HEK293 (cell line): ENCODE data around the gene SPIRE1.

Experiments
- CTCF ChIA-PET: fragments of 350-600 bp; formaldehyde crosslinking; extraction: SDS; loops from one replicate; lab custom pipeline; 2021; ENCODE audit warnings: antibody characterized with exemption; lab: Yijun Ruan, JAX
- POLR2A ChIA-PET: fragments of 300-600 bp; formaldehyde crosslinking; extraction: SDS; loops from one replicate; lab custom pipeline; 2020; ENCODE audit warnings: antibody characterized with exemption, inconsistent platforms; lab: Yijun Ruan, JAX
- H3K27ac ChIP-seq: fragments of 200-500 bp; sonication (Bioruptor generic); 2 replicates; pipeline ENCODE4 v1.5.1; 2014; ENCODE audit warnings: low read depth, low read length, control low read depth, inconsistent platforms; ENCODE audit errors: extremely low read depth
- H3K36me3 ChIP-seq, 2 experiments: fragments of 200-500 bp in 1 of 2; sonication (Bioruptor generic) in 1 of 2; 1 replicate in 1 of 2; 2 replicates in 1 of 2; pipeline ENCODE4 v1.5.1; 2014 to 2017; ENCODE audit warnings: inconsistent platforms in 2 of 2, low read length in 2 of 2; ENCODE audit not compliant: control insufficient read depth in 2 of 2, insufficient read depth in 1 of 2
- H3K4me1 ChIP-seq: fragments of 200-500 bp; sonication (Bioruptor generic); 2 replicates; pipeline ENCODE4 v1.5.1; 2014; ENCODE audit warnings: mild to moderate bottlenecking, low read length, inconsistent platforms; ENCODE audit not compliant: control insufficient read depth, insufficient read depth
- H3K4me3 ChIP-seq: 2 replicates; pipeline ENCODE4 v1.5.1; 2011; ENCODE audit warnings: low read depth, mild to moderate bottlenecking, control low read depth, low read length, moderate library complexity
- H3K9me3 ChIP-seq: fragments of 200-500 bp; sonication (Bioruptor generic); 2 replicates; pipeline ENCODE4 v1.5.1; 2014; ENCODE audit warnings: low read depth, low read length, inconsistent platforms; ENCODE audit not compliant: control insufficient read depth, insufficient read depth
- BCL11A ChIP-seq: fragments of 450-650 bp; formaldehyde crosslinking; IDR thresholded peaks from 2 replicates; pipeline ENCODE4 v1.5.1; 2016; ENCODE audit warnings: low read depth, missing biosample characterization, missing genetic modification characterization
- GLIS1 ChIP-seq: fragments of 450-650 bp; formaldehyde crosslinking; IDR thresholded peaks from 2 replicates; pipeline ENCODE4 v1.5.1; 2016; ENCODE audit warnings: missing biosample characterization, missing genetic modification characterization
- GLIS2 ChIP-seq: fragments of 450-650 bp; formaldehyde crosslinking; IDR thresholded peaks from 2 replicates; pipeline ENCODE4 v1.5.1; 2016; ENCODE audit warnings: missing biosample characterization, missing genetic modification characterization
- KLF16 ChIP-seq: fragments of 450-650 bp; formaldehyde crosslinking; IDR thresholded peaks from 2 replicates; pipeline ENCODE4 v1.5.1; 2017; ENCODE audit warnings: missing biosample characterization, missing genetic modification characterization
- PRDM10 ChIP-seq: fragments of 450-650 bp; formaldehyde crosslinking; IDR thresholded peaks from 2 replicates; pipeline ENCODE4 v1.5.1; 2016; ENCODE audit warnings: missing biosample characterization, missing genetic modification characterization
- PRDM6 ChIP-seq: fragments of 450-650 bp; formaldehyde crosslinking; IDR thresholded peaks from 2 replicates; pipeline ENCODE4 v1.5.1; 2017; ENCODE audit warnings: missing biosample characterization, missing genetic modification characterization
- SP3 ChIP-seq: fragments of 450-650 bp; formaldehyde crosslinking; IDR thresholded peaks from 2 replicates; pipeline ENCODE4 v1.5.1; 2016; ENCODE audit warnings: missing biosample characterization, missing genetic modification characterization
- ZBTB44 ChIP-seq: fragments of 450-650 bp; IDR thresholded peaks from 2 replicates; pipeline ENCODE4 v1.5.1; 2018; ENCODE audit warnings: missing biosample characterization, mild to moderate bottlenecking, missing genetic modification characterization
- ZBTB48 ChIP-seq: fragments of 450-650 bp; formaldehyde crosslinking; IDR thresholded peaks from 2 replicates; pipeline ENCODE4 v1.5.1; 2016; ENCODE audit warnings: missing biosample characterization, missing genetic modification characterization
- ZBTB8A ChIP-seq: fragments of 450-650 bp; formaldehyde crosslinking; IDR thresholded peaks from 2 replicates; pipeline ENCODE4 v1.5.1; 2016; ENCODE audit warnings: missing biosample characterization, missing genetic modification characterization
- ZFHX2 ChIP-seq: fragments of 450-650 bp; formaldehyde crosslinking; conservative IDR thresholded peaks from 2 replicates; pipeline ENCODE4 v1.5.1; 2016; ENCODE audit warnings: missing biosample characterization, missing genetic modification characterization
- ZNF114 ChIP-seq: fragments of 450-650 bp; formaldehyde crosslinking; IDR thresholded peaks from 2 replicates; pipeline ENCODE4 v1.5.0; 2017; ENCODE audit warnings: missing biosample characterization, missing genetic modification characterization
- ZNF239 ChIP-seq: fragments of 450-650 bp; formaldehyde crosslinking; IDR thresholded peaks from 2 replicates; pipeline ENCODE4 v1.5.1; 2016; ENCODE audit warnings: missing biosample characterization, missing genetic modification characterization
- ZNF449 ChIP-seq: fragments of 450-650 bp; formaldehyde crosslinking; IDR thresholded peaks from 2 replicates; pipeline ENCODE4 v1.5.1; 2017; ENCODE audit warnings: missing biosample characterization, mild to moderate bottlenecking, missing genetic modification characterization, moderate library complexity
- ZNF473 ChIP-seq: fragments of 450-650 bp; formaldehyde crosslinking; IDR thresholded peaks from 2 replicates; pipeline ENCODE4 v1.5.1; 2017; ENCODE audit warnings: missing biosample characterization, missing genetic modification characterization
- ZNF692 ChIP-seq: fragments of 450-650 bp; formaldehyde crosslinking; IDR thresholded peaks from 2 replicates; pipeline ENCODE4 v1.5.1; 2016; ENCODE audit warnings: missing biosample characterization, missing genetic modification characterization
- ZNF792 ChIP-seq: fragments of 450-650 bp; formaldehyde crosslinking; IDR thresholded peaks from 2 replicates; pipeline ENCODE4 v1.5.1; 2016; ENCODE audit warnings: missing biosample characterization, missing genetic modification characterization
- TF ChIP-seq, protein P1 (sequence below): fragments of 450-650 bp; formaldehyde crosslinking; IDR thresholded peaks from 2 replicates; pipeline ENCODE4; 2016; ENCODE audit warnings: missing biosample characterization, missing genetic modification characterization
- TF ChIP-seq, protein P2 (sequence below): fragments of 450-650 bp; formaldehyde crosslinking; IDR thresholded peaks from 2 replicates; pipeline ENCODE4 v1.5.1; 2016; ENCODE audit warnings: missing biosample characterization, missing genetic modification characterization

The SPIRE1 gene

DNA sequence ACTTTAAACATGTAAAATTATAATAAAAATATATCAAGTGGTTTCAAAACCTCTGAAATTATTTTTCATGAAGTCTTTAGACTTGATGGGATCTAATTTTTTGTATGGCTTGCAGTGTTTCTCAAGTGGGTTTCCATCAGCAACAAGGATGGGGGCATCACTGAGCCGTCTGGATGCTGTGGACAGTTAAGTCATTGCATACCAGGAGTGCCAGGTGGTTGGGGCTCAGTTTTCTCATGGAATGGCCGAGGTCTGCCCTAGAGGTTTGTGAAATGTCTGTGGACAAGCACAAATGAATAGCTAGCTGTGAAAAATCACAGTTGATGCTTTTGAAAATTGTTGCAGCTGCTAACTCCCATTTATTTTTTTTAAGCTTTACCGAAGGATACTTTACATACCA lies 248.4 kb downstream of the SPIRE1 start:
- no peak overlapping the region for H3K4me3 ChIP-seq
- peak; percentile 43; the same call in 1 of the 2 replicates for TF ChIP-seq ZNF449 (tag by site-specific recombination)
- no peak for TF ChIP-seq BCL11A (tag by site-specific recombination)
- TF ChIP-seq, all 188 proteins: peak for 1
- H3K36me3 ChIP-seq: no peaks in the 10 kb centered on the region; a peak in 1 of 3 replicates
- no peaks in the 10 kb centered on the region for H3K9me3 ChIP-seq
- CTCF ChIA-PET: interaction anchor here (0.5 to 1.2 kb wide), 5 partner anchors 15 to 250 kb away, joined by 3 to 5 read pairs (median 3); no protein-coding TSS in a partner anchor
- H3K27ac ChIP-seq: 0 out of 2 replicates have a peak overlapping the region, but pooled peaks have one; percentile 0
- POLR2A ChIA-PET: interaction anchor here (1.3 kb wide), 1 partner anchor 32 kb away, joined by 6 read pairs; the partner anchor contains the start of gene AFG3L2
- H3K4me1 ChIP-seq: peaks cover 10% of the 10 kb centered on the region; the same call in 1 of the 2 replicates

DNA sequence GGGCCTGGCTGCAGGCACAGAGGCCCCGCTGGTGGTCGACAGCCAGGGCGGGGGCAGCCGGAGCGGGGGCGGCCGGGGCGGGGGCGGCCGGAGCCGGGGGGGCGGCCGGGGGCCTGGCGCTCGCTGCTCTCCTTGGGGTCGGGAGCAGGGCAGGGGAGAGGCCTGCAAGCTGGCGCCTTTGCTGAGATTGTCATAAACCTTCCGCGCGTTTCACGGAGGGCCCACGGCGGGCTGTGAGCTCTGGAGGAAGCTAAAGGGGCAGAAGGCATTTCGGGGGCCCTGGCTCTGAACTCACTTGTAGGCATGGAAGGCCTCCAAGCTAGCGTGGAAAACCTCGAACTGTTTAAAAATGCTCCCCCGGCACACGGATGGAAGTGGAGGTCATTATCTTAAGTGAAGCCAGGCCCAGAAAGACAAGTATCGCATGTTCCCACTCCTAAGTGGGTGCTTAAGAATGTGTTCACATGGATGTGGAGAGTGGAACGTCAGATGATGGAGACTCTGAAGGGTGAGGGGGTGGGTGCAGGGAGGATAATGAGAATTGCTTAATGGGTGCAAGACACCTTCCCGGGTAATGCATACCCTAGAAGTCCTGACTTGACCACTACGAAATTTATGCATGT lies 249.5 kb downstream of the SPIRE1 start:
- Histone ChIP-seq H3K9me3 (no peaks in the 10 kb centered on the region), H3K36me3 (no peaks in the 10 kb centered on the region; a peak in 1 of 3 replicates), H3K4me3 (peak overlapping the region; percentile 52), H3K4me1 (peaks cover 14% of the 10 kb centered on the region), H3K27ac (peak overlapping the region; percentile 94)
- ChIA-PET POLR2A (interaction anchor here (0.5 to 1.8 kb wide), 14 partner anchors 12 to 583 kb away, joined by 3 to 35 read pairs (median 5); partner anchors contain the start of genes AFG3L2 and CEP192), CTCF (interaction anchor here (0.6 to 7.2 kb wide), 3 partner anchors 11 to 17 kb away, joined by 3 to 65 read pairs (median 6); no protein-coding TSS in a partner anchor)
- TF ChIP-seq SP3 (tag by site-specific recombination): no peak
- no peak for TF ChIP-seq ZNF114 (tag by site-specific recombination)
- 0 out of 2 replicates have a peak, but pooled peaks have one; percentile 11 for TF ChIP-seq ZNF692 (tag by site-specific recombination)
- TF ChIP-seq ZBTB44 (tag by site-specific recombination): no peak
- TF ChIP-seq, protein P1, sequence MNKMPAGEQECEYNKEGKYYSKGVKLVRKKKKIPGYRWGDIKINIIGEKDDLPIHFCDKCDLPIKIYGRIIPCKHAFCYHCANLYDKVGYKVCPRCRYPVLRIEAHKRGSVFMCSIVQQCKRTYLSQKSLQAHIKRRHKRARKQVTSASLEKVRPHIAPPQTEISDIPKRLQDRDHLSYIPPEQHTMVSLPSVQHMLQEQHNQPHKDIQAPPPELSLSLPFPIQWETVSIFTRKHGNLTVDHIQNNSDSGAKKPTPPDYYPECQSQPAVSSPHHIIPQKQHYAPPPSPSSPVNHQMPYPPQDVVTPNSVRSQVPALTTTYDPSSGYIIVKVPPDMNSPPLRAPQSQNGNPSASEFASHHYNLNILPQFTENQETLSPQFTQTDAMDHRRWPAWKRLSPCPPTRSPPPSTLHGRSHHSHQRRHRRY (tag by site-specific recombination): no peak
- TF ChIP-seq ZNF473 (tag by site-specific recombination): no peak
- no peak for TF ChIP-seq ZNF792
- TF ChIP-seq KLF16: no peak
- TF ChIP-seq GLIS1 (tag by site-specific recombination): no peak
- TF ChIP-seq PRDM10: peak; percentile 91
- TF ChIP-seq GLIS2 (tag by site-specific recombination): no peak; the same call in 1 of the 2 replicates
- TF ChIP-seq, protein P2, sequence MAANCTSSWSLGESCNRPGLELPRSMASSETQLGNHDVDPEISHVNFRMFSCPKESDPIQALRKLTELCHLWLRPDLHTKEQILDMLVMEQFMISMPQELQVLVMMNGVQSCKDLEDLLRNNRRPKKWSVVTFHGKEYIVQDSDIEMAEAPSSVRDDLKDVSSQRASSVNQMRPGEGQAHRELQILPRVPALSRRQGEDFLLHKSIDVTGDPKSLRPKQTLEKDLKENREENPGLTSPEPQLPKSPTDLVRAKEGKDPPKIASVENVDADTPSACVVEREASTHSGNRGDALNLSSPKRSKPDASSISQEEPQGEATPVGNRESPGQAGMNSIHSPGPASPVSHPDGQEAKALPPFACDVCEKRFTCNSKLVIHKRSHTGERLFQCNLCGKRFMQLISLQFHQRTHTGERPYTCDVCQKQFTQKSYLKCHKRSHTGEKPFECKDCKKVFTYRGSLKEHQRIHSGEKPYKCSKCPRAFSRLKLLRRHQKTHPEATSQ: no peak
- TF ChIP-seq ZBTB48 (tag by site-specific recombination): no peak
- TF ChIP-seq ZFHX2 (tag by site-specific recombination): peak; percentile 67
- no peak for TF ChIP-seq ZBTB8A
- no peak for TF ChIP-seq PRDM6 (tag by site-specific recombination)
- no peak for TF ChIP-seq ZNF239 (tag by site-specific recombination)
